Stomach smooth muscle (tissue), 2 donors: Measurements from ENCODE around the gene BLTP2.

Experiments used
- H3K27ac ChIP-seq: one replicate; pipeline ENCODE4 v1.7.0; 2013; ENCODE audit warnings: mild to moderate bottlenecking, low read length, inconsistent platforms
- H3K27me3 ChIP-seq, 2 donors: one replicate each; pipeline ENCODE4 v1.7.0; 2013; ENCODE audit warnings: low read length in 2 of 2; ENCODE audit not compliant: insufficient read depth in 2 of 2, control insufficient read depth in 1 of 2
- H3K36me3 ChIP-seq, 2 donors: one replicate each; pipeline ENCODE4 v1.7.0; 2013; ENCODE audit warnings: low read length in 2 of 2; ENCODE audit not compliant: control insufficient read depth in 2 of 2, insufficient read depth in 2 of 2
- H3K4me1 ChIP-seq: one replicate; pipeline ENCODE4 v1.7.0; 2013; ENCODE audit warnings: low read length; ENCODE audit not compliant: control insufficient read depth, insufficient read depth
- H3K4me3 ChIP-seq, 2 donors: one replicate each; pipeline ENCODE4 v1.7.0; 2013; ENCODE audit warnings: low read length in 2 of 2
- H3K9ac ChIP-seq, 2 donors: one replicate each; pipeline ENCODE4 v1.7.0; 2013; ENCODE audit warnings: low read length in 2 of 2, mild to moderate bottlenecking in 1 of 2
- H3K9me3 ChIP-seq, 2 donors: one replicate each; pipeline ENCODE4 v1.7.0; 2013; ENCODE audit warnings: low read length in 2 of 2; ENCODE audit not compliant: control insufficient read depth in 2 of 2
- donor health status: healthy.
- donor health status: Pancreatic carcinoma.

Gene BLTP2

DNA sequence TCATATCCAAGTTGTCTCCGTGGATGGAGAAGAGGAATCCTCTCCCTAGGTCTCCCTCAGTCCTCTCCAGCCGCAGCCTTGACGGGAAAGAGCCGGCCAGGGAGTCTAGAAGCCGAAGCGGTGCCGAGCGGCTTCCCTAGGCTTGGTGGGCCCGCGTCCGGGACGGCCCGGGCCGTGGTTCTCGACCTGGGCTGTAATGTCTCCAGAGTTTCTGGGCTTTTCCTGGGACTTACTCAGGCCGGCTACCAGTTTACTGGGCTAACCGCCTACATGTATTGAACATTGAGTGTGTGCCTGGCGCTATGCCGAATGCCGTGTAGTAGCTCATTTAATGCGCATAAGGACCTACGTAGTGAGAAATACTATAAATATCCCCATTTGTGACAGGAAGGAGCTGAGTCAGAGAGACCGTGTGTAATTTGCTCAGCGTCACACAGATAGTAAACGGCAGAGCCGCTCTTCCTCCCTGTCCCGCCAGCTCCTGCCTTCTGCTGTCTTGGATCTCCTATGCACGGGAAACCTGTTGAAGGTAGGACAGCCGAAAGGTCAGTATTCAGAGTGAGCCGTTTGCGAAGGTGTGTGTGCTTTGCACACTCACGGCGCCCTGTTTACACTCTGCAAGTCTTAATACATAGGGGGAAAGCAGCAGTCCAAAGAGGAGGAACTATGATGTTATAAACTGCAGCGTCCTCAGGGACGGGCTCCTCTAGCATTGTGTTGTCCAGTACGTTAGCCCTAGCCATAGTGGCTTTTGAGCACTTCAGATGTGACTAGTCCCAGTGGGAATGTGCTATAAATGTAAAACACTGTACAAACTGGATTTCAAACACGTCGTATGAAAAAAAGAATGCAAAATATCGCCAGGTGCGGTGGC lies 45.4 kb downstream of the BLTP2 start:
- Histone ChIP-seq H3K9ac (peak overlapping the region; percentile 94 to 95), H3K27me3 (no peaks in the 10 kb centered on the region), H3K9me3 (no peaks in the 10 kb centered on the region), H3K36me3 (no peaks in the 10 kb centered on the region), H3K4me3 (peak overlapping the region; percentile 90 to 93), H3K27ac (peak overlapping the region; percentile 91), H3K4me1 (peaks cover 19% of the 10 kb centered on the region)

DNA sequence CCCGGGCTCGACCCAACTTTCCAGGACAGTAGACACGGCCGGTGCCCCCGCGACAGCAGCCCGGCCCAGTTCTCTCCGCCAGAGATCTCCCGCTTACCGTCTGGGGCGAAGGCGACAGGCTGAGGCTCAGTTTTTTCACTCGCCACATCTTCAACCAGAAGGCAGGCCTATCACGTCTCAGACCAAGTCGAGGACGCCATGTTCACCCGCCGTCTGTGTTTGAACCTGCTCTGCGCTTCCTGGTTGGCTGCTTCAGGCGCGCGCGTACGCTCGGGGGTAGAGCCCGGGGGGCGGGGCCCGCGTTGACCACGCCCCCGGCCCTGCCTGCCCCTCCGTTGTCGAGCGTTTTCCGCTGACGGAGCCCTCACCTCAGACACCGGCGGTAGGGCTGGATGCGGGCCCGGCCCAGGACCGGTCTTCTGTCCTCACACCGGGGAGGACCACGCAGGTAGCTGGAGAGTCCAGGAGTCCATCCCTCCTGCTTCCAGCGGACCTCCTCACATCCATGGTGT lies 46.1 kb downstream of the BLTP2 start, which contains the start of gene SPAG5:
SPAG5 (minus strand) TSS at position 227 of the 512 bp plus-strand sequence; CDS start at position 148, 79 bp downstream.
- H3K36me3 ChIP-seq, result no peaks in the 10 kb centered on the region
- H3K9me3 ChIP-seq, result no peaks in the 10 kb centered on the region
- H3K4me1 ChIP-seq, result peaks cover 19% of the 10 kb centered on the region
- H3K27ac ChIP-seq, result peak within 1 kb of the TSS; percentile 91
- peak within 1 kb of the TSS; percentile 90 to 93 for H3K4me3 ChIP-seq
- H3K27me3 ChIP-seq, result no peaks in the 10 kb centered on the region
- peak within 1 kb of the TSS; percentile 94 to 95 for H3K9ac ChIP-seq

DNA sequence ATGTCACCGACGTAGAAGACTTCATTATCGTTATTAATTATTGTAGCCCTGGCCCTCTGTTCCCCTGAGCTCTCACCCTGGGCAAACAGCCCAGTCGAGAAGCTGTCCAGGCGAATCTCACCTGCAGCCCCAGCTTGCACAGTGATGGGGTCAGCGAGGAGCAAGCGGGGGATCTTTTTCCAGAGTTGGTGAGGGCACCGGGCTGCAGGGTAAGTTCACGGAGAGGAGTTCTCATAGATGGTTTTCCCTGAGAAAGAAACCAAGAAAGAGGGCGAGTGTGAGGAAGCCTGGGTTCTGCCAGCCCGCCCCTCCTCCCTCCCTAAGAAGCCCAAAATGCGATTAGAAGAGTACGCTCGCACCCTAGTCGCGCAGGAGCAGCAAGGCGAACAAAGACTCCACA lies 46.6 kb downstream of the BLTP2 start:
- Histone ChIP-seq H3K27me3 (no peaks in the 10 kb centered on the region), H3K36me3 (no peaks in the 10 kb centered on the region), H3K4me1 (peaks cover 19% of the 10 kb centered on the region), H3K9me3 (no peaks in the 10 kb centered on the region), H3K4me3 (peak overlapping the region; percentile 90 to 93), H3K27ac (no peak overlapping the region), H3K9ac (peak overlapping the region; percentile 51 to 66)

DNA sequence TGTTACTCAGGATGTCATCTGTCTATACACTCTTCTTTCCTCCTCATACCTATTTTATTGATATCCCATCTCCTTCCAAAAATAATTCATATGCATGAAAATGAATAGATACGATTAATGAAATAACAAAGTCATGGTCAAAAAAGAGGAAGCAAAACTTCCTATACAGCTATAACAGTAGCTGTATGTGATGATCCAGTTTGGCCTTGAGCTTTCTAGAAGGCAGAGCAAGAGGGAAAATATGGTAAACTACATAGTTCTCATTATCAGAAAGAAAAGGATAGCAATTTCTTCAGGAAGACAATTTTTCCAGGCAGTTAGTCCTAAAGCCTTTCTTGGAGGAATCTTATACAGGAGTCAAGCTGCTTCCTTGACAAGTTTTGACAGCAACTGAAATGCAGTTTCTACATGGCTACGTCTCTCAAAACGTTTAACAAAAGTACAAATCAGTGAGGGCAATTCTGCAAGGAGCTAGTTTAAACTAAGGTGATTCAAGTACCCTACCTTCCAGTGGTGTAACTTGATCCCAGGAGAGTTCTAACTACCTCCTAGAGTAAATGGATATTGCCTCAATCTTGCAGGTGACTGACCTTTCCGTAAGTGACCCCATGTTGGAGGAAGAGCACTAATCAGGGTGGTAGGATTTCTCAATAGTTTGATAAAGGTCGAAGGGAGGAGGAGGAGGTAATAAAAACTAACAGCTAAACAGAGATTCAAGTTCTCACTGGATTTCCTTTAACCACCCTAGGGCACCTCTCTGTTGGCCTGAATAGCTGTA lies 47.2 kb downstream of the BLTP2 start:
- Histone ChIP-seq H3K9ac (peak overlapping the region in 1 of 2 donors; percentile 66), H3K36me3 (no peaks in the 10 kb centered on the region), H3K4me3 (no peak overlapping the region), H3K27ac (no peak overlapping the region), H3K9me3 (no peaks in the 10 kb centered on the region), H3K4me1 (peaks cover 19% of the 10 kb centered on the region), H3K27me3 (no peaks in the 10 kb centered on the region)
